Vagina (tissue), 2 donors: Measurements from ENCODE around the gene TUSC1.

ENCODE experiments used
- POLR2A ChIP-seq, 2 donors: fragments of 450-650 bp; IDR thresholded peaks; one replicate each; pipeline ENCODE4 v1.6.1; 2017; ENCODE audit warnings: antibody characterized with exemption in 2 of 2, mild to moderate bottlenecking in 2 of 2, moderate library complexity in 2 of 2
- POLR2AphosphoS5 ChIP-seq, 2 donors: sonication (generic); formaldehyde crosslinking; IDR thresholded peaks; one replicate each; pipeline ENCODE4 v1.9.0; 2017; ENCODE audit warnings: antibody characterized with exemption in 2 of 2, mild to moderate bottlenecking in 2 of 2, low read depth in 1 of 2; ENCODE audit not compliant: insufficient read depth in 1 of 2
- TF ChIP-seq, protein P1 (sequence below), 3 experiments: fragments of 450-650 bp in 2 of 3; fragments of 200-600 bp in 1 of 3; sonication (generic) in 1 of 3; IDR thresholded peaks; one replicate each; pipeline ENCODE4 v1.5.1; 2017 to 2019; ENCODE audit warnings: antibody characterized with exemption in 3 of 3, mild to moderate bottlenecking in 2 of 3, moderate library complexity in 2 of 3

DNA sequence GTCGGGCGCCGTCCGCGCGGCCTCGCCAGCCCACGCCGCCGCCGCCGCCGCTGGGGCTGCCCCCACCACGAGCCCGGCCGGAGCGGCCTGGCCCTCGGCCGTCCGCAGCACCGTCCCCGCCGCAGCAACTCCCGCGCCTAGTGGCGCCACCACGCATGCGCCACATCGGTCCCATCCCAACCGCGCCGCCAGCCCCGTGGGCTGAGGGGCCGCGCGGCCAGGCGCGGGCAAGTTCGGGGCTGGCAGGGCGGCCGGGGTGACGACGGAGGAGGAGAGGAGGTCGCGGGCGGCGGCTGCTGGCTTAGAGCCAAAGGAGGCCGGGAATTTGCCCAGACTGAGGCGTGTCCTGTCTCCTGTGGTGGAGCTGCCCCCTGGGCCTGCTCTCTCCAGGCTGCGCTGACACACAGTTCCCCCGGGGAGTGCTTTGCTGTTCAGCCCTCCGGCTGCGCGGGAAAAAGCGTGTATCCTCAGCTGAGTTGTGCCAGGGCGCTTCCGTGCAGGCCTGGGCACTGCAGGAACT is at the start of gene TUSC1:
- TF ChIP-seq, protein P1, sequence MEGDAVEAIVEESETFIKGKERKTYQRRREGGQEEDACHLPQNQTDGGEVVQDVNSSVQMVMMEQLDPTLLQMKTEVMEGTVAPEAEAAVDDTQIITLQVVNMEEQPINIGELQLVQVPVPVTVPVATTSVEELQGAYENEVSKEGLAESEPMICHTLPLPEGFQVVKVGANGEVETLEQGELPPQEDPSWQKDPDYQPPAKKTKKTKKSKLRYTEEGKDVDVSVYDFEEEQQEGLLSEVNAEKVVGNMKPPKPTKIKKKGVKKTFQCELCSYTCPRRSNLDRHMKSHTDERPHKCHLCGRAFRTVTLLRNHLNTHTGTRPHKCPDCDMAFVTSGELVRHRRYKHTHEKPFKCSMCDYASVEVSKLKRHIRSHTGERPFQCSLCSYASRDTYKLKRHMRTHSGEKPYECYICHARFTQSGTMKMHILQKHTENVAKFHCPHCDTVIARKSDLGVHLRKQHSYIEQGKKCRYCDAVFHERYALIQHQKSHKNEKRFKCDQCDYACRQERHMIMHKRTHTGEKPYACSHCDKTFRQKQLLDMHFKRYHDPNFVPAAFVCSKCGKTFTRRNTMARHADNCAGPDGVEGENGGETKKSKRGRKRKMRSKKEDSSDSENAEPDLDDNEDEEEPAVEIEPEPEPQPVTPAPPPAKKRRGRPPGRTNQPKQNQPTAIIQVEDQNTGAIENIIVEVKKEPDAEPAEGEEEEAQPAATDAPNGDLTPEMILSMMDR (IDR thresholded peaks at IDR 0.05), result no peak
- TF ChIP-seq POLR2AphosphoS5 (IDR thresholded peaks at IDR 0.05; ENCODE audit: insufficient read depth in 1 of 2, low read depth in 1 of 2) (no peak), POLR2A (IDR thresholded peaks at IDR 0.05) (peak in 1 of 2 donors; percentile 56)
